CD14-positive monocyte (primary cell): ENCODE data around the gene VWA1. TPM values are rescaled to one million over a fixed set of nuclear protein-coding genes. Genes with fewer than 3 reads are reported as not detected.
A peak's percentile ranks its signal among the peaks of the same experiment; 100 is the strongest.
"Not testable (repeated sequence)": the region's sequence is repeated elsewhere in the genome, so short reads cannot be mapped to it uniquely, and the experiment has no call there.

Source experiments
- DNase-seq, 3 donors: peaks; one replicate each; pipeline ENCODE4 v3.0.0-alpha.2; 2011 to 2022
- H2AFZ ChIP-seq: 2 replicates; pipeline ENCODE4 v1.6.0; 2012; ENCODE audit warnings: mild to moderate bottlenecking, low read depth, low read length, inconsistent platforms; ENCODE audit not compliant: insufficient read depth, poor library complexity, severe bottlenecking
- H3K27ac ChIP-seq, 2 donors: 1 replicate in 1 of 2; 2 replicates in 1 of 2; pipeline ENCODE4 v1.5.1; 2012 to 2013; ENCODE audit warnings: low read length in 2 of 2, control low read depth in 1 of 2, inconsistent platforms in 1 of 2, low read depth in 1 of 2, mild to moderate bottlenecking in 1 of 2
- H3K27me3 ChIP-seq, 2 donors: one replicate each; pipeline versions ENCODE4 v1.6.0 to v1.6.1; 2011 to 2013; ENCODE audit warnings: low read length in 2 of 2; ENCODE audit not compliant: control insufficient read depth in 2 of 2, insufficient read depth in 2 of 2
- H3K36me3 ChIP-seq, 2 donors: replicated peaks in 1 of 2; 1 replicate in 1 of 2; 2 replicates in 1 of 2; pipeline versions ENCODE4 v1.5.1 to v1.6.1; 2012 to 2013; ENCODE audit warnings: low read length in 2 of 2, control low read depth in 1 of 2, inconsistent platforms in 1 of 2, mild to moderate bottlenecking in 1 of 2; ENCODE audit not compliant: insufficient read depth in 2 of 2, control insufficient read depth in 1 of 2
- H3K4me1 ChIP-seq, 2 donors: 1 replicate in 1 of 2; 2 replicates in 1 of 2; pipeline versions ENCODE4 v1.5.1 to v1.6.1; 2012 to 2013; ENCODE audit warnings: low read length in 2 of 2, control low read depth in 1 of 2, inconsistent platforms in 1 of 2, mild to moderate bottlenecking in 1 of 2, moderate library complexity in 1 of 2; ENCODE audit not compliant: insufficient read depth in 2 of 2, control insufficient read depth in 1 of 2
- H3K4me2 ChIP-seq: replicated peaks from 2 replicates; pipeline ENCODE3; 2012; ENCODE audit warnings: low read length, moderate library complexity, mild to moderate bottlenecking; ENCODE audit not compliant: poor library complexity, severe bottlenecking; ENCODE audit errors: extremely low read depth
- H3K4me3 ChIP-seq, 3 experiments: fragments of 200-600 bp in 1 of 3; sonication (generic) in 1 of 3; replicated peaks in 1 of 3; 1 replicate in 2 of 3; 2 replicates in 1 of 3; pipeline ENCODE4 v1.5.1; 2011 to 2013; ENCODE audit warnings: low read length in 3 of 3, mild to moderate bottlenecking in 3 of 3, control low read depth in 2 of 3, low read depth in 2 of 3, inconsistent platforms in 1 of 3, moderate library complexity in 1 of 3
- H3K79me2 ChIP-seq: 2 replicates; pipeline ENCODE4 v1.6.0; 2012; ENCODE audit warnings: mild to moderate bottlenecking, control low read depth, inconsistent platforms, low read length, moderate library complexity; ENCODE audit not compliant: insufficient read depth
- H3K9ac ChIP-seq: 2 replicates; pipeline ENCODE4 v1.6.0; 2017; ENCODE audit warnings: low read length, mild to moderate bottlenecking; ENCODE audit not compliant: insufficient read depth, poor library complexity, severe bottlenecking
- H3K9me3 ChIP-seq, 2 donors: replicated peaks in 1 of 2; 1 replicate in 1 of 2; 2 replicates in 1 of 2; pipeline versions ENCODE4 v1.5.1 to v1.6.1; 2012 to 2013; ENCODE audit warnings: low read length in 2 of 2, control low read depth in 1 of 2; ENCODE audit not compliant: control insufficient read depth in 1 of 2, insufficient read depth in 1 of 2
- H4K20me1 ChIP-seq: 2 replicates; pipeline ENCODE4 v1.6.0; 2012; ENCODE audit warnings: mild to moderate bottlenecking, low read length, control low read depth, moderate library complexity; ENCODE audit not compliant: insufficient read depth
- H3K27ac Mint-ChIP-seq, 7 donors: one replicate each; pipeline ENCODE4 v1.8.0; 2020; ENCODE audit warnings: mild to moderate bottlenecking in 7 of 7, mixed read lengths in 7 of 7, moderate library complexity in 6 of 7, inconsistent platforms in 2 of 7
- H3K27me3 Mint-ChIP-seq, 3 donors: one replicate each; pipeline ENCODE4 v1.8.0; 2021 to 2022; ENCODE audit warnings: low read depth in 3 of 3, mild to moderate bottlenecking in 3 of 3, mixed read lengths in 3 of 3, moderate library complexity in 3 of 3, inconsistent platforms in 1 of 3
- H3K36me3 Mint-ChIP-seq, 2 donors: one replicate each; pipeline ENCODE4 v1.8.0; 2020; ENCODE audit warnings: mixed read lengths in 2 of 2, inconsistent platforms in 1 of 2, mild to moderate bottlenecking in 1 of 2
- H3K4me1 Mint-ChIP-seq: one replicate; pipeline ENCODE4 v1.8.0; 2020; ENCODE audit warnings: mild to moderate bottlenecking, mixed read lengths
- H3K4me3 Mint-ChIP-seq, 2 donors: one replicate each; pipeline ENCODE4 v1.8.0; 2020; ENCODE audit warnings: mild to moderate bottlenecking in 2 of 2, mixed read lengths in 2 of 2, moderate library complexity in 1 of 2
- H3K9me3 Mint-ChIP-seq, 7 donors: one replicate each; pipeline ENCODE4 v1.8.0; 2020 to 2022; ENCODE audit warnings: mixed read lengths in 7 of 7, mild to moderate bottlenecking in 6 of 7, moderate library complexity in 6 of 7, inconsistent platforms in 2 of 7
- CTCF ChIP-seq: fragments of 200-600 bp; IDR thresholded peaks from one replicate; pipeline ENCODE4 v1.8.0; 2022; ENCODE audit warnings: antibody characterized with exemption, mild to moderate bottlenecking
- WGBS: methylation state at CpG from one replicate; pipeline ENCODE4 v1.1.5; 2013; ENCODE audit warnings: missing lambda C conversion rate; ENCODE audit not compliant: insufficient coverage; 5-methylcytosine and 5-hydroxymethylcytosine counted together
- intact Hi-C, 2 donors: fragments of 100-400 bp; cut with micrococcal nuclease; formaldehyde crosslinking; loops; one replicate each; pipeline versions ENCODE4 v1.15.0 to v1.15.1; 2023
- polyA plus RNA-seq, 3 donors: library from polyadenylated mRNA; depleted of rRNA in 1 of 3; unstranded in 2 of 3; stranded (reverse) in 1 of 3; fragments of 300-500 nt in 2 of 3; fragments of >200 nt in 1 of 3; fragmentation: Illumina TruSeq in 2 of 3; gene quantifications; 1 replicate in 2 of 3; 2 replicates in 1 of 3; pipeline ENCODE4 v1.2.3, GENCODE V29; 2012 to 2021

VWA1 gene
- polyA plus RNA-seq, 3 donors = not detected

GRCh38 chr1:1482856-1483255 is 47.4 kb downstream of the VWA1 start:
- no peak overlapping the region for H2AFZ ChIP-seq
- H3K4me1 ChIP-seq = no peaks in the 10 kb centered on the region
- no peaks in the 10 kb centered on the region for H4K20me1 ChIP-seq
- Mint-ChIP-seq H3K36me3 (peaks cover 43 to 72% of the 10 kb centered on the region in 2 donors), H3K27ac (peak overlapping the region in 1 of 7 donors; percentile 53), H3K9me3 (peaks cover 0 to 3% (median 0%) of the 10 kb centered on the region in 7 donors), H3K27me3 (peaks cover 0 to 2% (median 0%) of the 10 kb centered on the region in 3 donors), H3K4me1 (no peaks in the 10 kb centered on the region), H3K4me3 (no peak overlapping the region)
- H3K4me3 ChIP-seq = no peak overlapping the region
- no peak overlapping the region for H3K27ac ChIP-seq
- no peak for TF ChIP-seq CTCF
- intact Hi-C loops = no loop called here
- H3K4me2 ChIP-seq = no peak overlapping the region
- 98% methylated on average over 9 of the region's 14 CpGs for WGBS
- H3K79me2 ChIP-seq = no peaks in the 10 kb centered on the region
- no peak overlapping the region for H3K9ac ChIP-seq
- no peak for DNase-seq
- H3K27me3 ChIP-seq = no peaks in the 10 kb centered on the region
- peaks cover 48 to 54% of the 10 kb centered on the region in 2 donors for H3K36me3 ChIP-seq
- no peaks in the 10 kb centered on the region for H3K9me3 ChIP-seq

- Mint-ChIP-seq H3K4me3 (no peak overlapping the region), H3K27ac (no peak overlapping the region), H3K4me1 (no peaks in the 10 kb centered on the region), H3K9me3 (peaks cover 0 to 3% (median 0%) of the 10 kb centered on the region in 7 donors), H3K27me3 (peaks cover 0 to 2% (median 0%) of the 10 kb centered on the region in 3 donors), H3K36me3 (peaks cover 44 to 74% of the 10 kb centered on the region in 2 donors)
- H3K36me3 ChIP-seq = peaks cover 42 to 56% of the 10 kb centered on the region in 2 donors
- H3K4me3 ChIP-seq = no peak overlapping the region
- H3K27me3 ChIP-seq = no peaks in the 10 kb centered on the region
- DNase-seq = no peak
- WGBS = 93% methylated on average over 15 of the region's 16 CpGs
- no peak overlapping the region for H3K9ac ChIP-seq
- no peaks in the 10 kb centered on the region for H4K20me1 ChIP-seq
- no peaks in the 10 kb centered on the region for H3K9me3 ChIP-seq
- intact Hi-C loops = no loop called here
- no peak overlapping the region for H2AFZ ChIP-seq
- H3K4me1 ChIP-seq = no peaks in the 10 kb centered on the region
- no peak overlapping the region for H3K27ac ChIP-seq
- no peak for TF ChIP-seq CTCF
- no peak overlapping the region for H3K4me2 ChIP-seq
- H3K79me2 ChIP-seq = no peaks in the 10 kb centered on the region
These were observed 48.2 kb downstream of the VWA1 start for GRCh38 chr1:1483714-1484113.

GRCh38 chr1:1484976-1485750 is 49.7 kb downstream of the VWA1 start:
- H3K27me3 Mint-ChIP-seq, H3K27me3 ChIP-seq, H2AFZ ChIP-seq, H3K4me3 ChIP-seq, H3K4me3 Mint-ChIP-seq, H3K4me1 Mint-ChIP-seq, DNase-seq, H3K27ac ChIP-seq, H3K79me2 ChIP-seq, H3K9me3 ChIP-seq, H3K4me2 ChIP-seq, H3K9ac ChIP-seq, H3K9me3 Mint-ChIP-seq, H3K4me1 ChIP-seq, H4K20me1 ChIP-seq, intact Hi-C loops, H3K27ac Mint-ChIP-seq: not testable (repeated sequence)
- peaks cover 44 to 59% of the 10 kb centered on the region in 2 donors for H3K36me3 ChIP-seq
- WGBS = 95% methylated on average over 7 of the region's 46 CpGs
- H3K36me3 Mint-ChIP-seq = peaks cover 45 to 77% of the 10 kb centered on the region in 2 donors
